Measurements from ENCODE around the gene KRTAP5-7.

GRCh38 chr11:71556018-71556417, 29.0 kb downstream of the KRTAP5-7 start:
- TF ChIP-seq CTCF (conservative IDR thresholded peaks at IDR 0.05; ENCODE audit: low read length) (no peak), EZH2phosphoT487 (IDR thresholded peaks at IDR 0.05; ENCODE audit: borderline replicate concordance) (no peak)
